Measurements from ENCODE around the gene ZNRF2. TPM values are rescaled to one million over a fixed set of nuclear protein-coding genes. Genes with fewer than 3 reads are reported as not detected.

Gene ZNRF2
- polyA plus RNA-seq, 1 experiment: 0.74 TPM

DNA sequence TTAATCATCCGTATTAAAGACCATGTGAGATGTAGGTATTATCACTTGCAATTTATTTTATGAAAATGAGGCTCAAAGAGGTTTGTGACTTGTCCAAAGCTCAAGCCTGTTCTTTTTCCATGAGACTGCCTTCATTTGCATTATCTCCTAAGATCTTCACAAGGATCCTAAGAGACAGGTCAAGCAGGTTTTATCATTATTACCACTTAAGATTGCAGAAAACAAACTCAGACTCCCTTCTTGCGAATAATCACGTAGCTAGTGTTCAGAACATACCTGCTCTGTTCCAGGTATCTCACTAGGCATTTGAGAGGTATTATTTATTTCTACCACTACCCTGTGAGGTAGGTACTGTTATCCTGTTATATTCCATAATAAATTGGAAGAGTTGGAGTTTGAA lies 64.8 kb downstream of the ZNRF2 start:
- POLR2A ChIA-PET: interaction anchor here (0.7 kb wide), 1 partner anchor 138 kb away, joined by 3 read pairs; no protein-coding TSS in a partner anchor
- Histone ChIP-seq H3K4me3 (ENCODE audit: low read depth, low read length) (no peak overlapping the region), H3K27me3 (ENCODE audit: control insufficient read depth, insufficient read depth, low read length) (no peaks in the 10 kb centered on the region), H3K9me3 (ENCODE audit: control insufficient read depth, insufficient read depth, low read length) (no peaks in the 10 kb centered on the region), H3K27ac (ENCODE audit: low read depth, low read length) (no peak overlapping the region)
- no peak for DNase-seq (ENCODE audit: low read depth, low spot score)
- TF ChIP-seq, protein P1, sequence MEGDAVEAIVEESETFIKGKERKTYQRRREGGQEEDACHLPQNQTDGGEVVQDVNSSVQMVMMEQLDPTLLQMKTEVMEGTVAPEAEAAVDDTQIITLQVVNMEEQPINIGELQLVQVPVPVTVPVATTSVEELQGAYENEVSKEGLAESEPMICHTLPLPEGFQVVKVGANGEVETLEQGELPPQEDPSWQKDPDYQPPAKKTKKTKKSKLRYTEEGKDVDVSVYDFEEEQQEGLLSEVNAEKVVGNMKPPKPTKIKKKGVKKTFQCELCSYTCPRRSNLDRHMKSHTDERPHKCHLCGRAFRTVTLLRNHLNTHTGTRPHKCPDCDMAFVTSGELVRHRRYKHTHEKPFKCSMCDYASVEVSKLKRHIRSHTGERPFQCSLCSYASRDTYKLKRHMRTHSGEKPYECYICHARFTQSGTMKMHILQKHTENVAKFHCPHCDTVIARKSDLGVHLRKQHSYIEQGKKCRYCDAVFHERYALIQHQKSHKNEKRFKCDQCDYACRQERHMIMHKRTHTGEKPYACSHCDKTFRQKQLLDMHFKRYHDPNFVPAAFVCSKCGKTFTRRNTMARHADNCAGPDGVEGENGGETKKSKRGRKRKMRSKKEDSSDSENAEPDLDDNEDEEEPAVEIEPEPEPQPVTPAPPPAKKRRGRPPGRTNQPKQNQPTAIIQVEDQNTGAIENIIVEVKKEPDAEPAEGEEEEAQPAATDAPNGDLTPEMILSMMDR (IDR thresholded peaks at IDR 0.05; ENCODE audit: low read depth, low read length): no peak
- CTCF ChIA-PET: interaction anchor here (0.7 to 1.5 kb wide), 3 partner anchors 64 to 214 kb away, joined by 3 to 5 read pairs (median 5); no protein-coding TSS in a partner anchor

DNA sequence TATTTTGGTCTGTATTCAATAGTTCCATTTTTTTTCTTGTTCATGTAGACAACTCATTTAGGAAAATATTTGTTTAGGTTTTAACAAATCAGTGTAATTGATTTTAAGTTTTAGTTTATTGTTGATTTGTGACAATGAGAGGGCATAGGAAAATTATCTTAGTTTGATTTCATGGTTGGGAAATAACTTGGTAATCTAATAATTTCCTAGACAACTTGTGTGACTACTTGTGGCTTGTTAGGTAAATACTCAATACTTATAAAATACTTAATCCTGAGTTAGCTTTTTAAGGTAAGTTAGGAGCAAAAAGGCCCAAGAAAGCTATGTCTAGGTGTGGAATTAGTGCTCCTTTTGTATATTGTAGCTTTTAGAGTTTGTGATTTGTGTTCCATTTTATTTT lies 65.4 kb downstream of the ZNRF2 start:
- ChIA-PET POLR2A (interaction anchor here (0.7 kb wide), 1 partner anchor 137 kb away, joined by 3 read pairs; no protein-coding TSS in a partner anchor), CTCF (interaction anchor here (0.7 to 1.9 kb wide), 3 partner anchors 14 to 214 kb away, joined by 3 to 5 read pairs (median 4); no protein-coding TSS in a partner anchor)
- Histone ChIP-seq H3K9me3 (ENCODE audit: control insufficient read depth, insufficient read depth, low read length) (no peaks in the 10 kb centered on the region), H3K27me3 (ENCODE audit: control insufficient read depth, insufficient read depth, low read length) (no peaks in the 10 kb centered on the region), H3K27ac (ENCODE audit: low read depth, low read length) (no peak overlapping the region), H3K4me3 (ENCODE audit: low read depth, low read length) (no peak overlapping the region)
- TF ChIP-seq, protein P1 (IDR thresholded peaks at IDR 0.05; ENCODE audit: low read depth, low read length): no peak
- DNase-seq (ENCODE audit: low read depth, low spot score): no peak

DNA sequence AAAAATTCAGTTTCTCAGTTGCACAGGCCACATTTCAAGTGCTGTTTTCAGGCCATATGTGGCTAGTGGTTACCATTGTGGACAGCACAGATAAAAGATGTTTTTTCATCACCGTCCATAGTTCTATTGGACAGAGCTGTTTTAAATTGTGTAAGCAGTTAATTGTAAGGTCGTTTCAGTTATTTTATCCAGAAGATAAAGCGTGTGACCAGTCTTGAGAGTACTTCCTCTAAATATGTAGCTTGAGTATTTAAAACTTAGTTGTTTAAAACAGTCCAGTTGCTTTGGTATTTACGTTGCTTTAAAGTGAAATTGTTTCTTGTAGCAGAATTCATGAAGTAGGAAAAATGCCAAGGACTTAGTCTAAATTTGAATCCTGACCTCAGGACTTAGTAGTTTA lies 66.9 kb downstream of the ZNRF2 start:
- CTCF ChIA-PET: interaction anchor here (1.0 to 1.9 kb wide), 2 partner anchors 16 to 213 kb away, joined by 3 to 4 read pairs; no protein-coding TSS in a partner anchor
- TF ChIP-seq, protein P1 (IDR thresholded peaks at IDR 0.05; ENCODE audit: low read depth, low read length): no peak

DNA sequence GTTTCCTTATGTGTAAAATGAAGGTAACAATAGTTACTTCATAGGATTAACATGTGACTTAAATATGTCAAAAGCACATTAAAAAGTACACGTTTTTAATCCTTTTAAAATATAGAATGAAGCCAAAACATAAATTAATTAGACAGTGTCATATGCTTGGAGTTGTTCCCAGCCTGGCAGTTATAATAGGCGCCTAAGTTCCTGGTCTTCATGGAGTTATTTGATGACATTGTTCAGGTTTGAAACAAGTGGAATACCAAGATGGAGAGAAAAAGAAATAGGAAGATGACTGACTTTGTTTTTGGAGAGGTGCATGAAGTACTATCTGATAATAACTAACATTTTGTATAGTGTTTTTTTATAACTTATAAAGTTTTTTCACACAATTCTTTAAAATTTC lies 67.3 kb downstream of the ZNRF2 start:
- Histone ChIP-seq H3K4me3 (ENCODE audit: low read depth, low read length) (no peak overlapping the region), H3K9me3 (ENCODE audit: control insufficient read depth, insufficient read depth, low read length) (no peaks in the 10 kb centered on the region), H3K27me3 (ENCODE audit: control insufficient read depth, insufficient read depth, low read length) (no peaks in the 10 kb centered on the region), H3K27ac (ENCODE audit: low read depth, low read length) (no peak overlapping the region)
- TF ChIP-seq, protein P1 (IDR thresholded peaks at IDR 0.05; ENCODE audit: low read depth, low read length): no peak
- ChIA-PET POLR2A (no interaction called here), CTCF (no interaction called here)
- DNase-seq (ENCODE audit: low read depth, low spot score): no peak

More for the DNA sequence above, 66.9 kb downstream of the ZNRF2 start:
- no peak for DNase-seq (ENCODE audit: low read depth, low spot score)
- H3K9me3 ChIP-seq (ENCODE audit: control insufficient read depth, insufficient read depth, low read length): no peaks in the 10 kb centered on the region
- no peak overlapping the region for H3K27ac ChIP-seq (ENCODE audit: low read depth, low read length)
- H3K4me3 ChIP-seq (ENCODE audit: low read depth, low read length): no peak overlapping the region
- POLR2A ChIA-PET: no interaction called here
- H3K27me3 ChIP-seq (ENCODE audit: control insufficient read depth, insufficient read depth, low read length): no peaks in the 10 kb centered on the region

DNA sequence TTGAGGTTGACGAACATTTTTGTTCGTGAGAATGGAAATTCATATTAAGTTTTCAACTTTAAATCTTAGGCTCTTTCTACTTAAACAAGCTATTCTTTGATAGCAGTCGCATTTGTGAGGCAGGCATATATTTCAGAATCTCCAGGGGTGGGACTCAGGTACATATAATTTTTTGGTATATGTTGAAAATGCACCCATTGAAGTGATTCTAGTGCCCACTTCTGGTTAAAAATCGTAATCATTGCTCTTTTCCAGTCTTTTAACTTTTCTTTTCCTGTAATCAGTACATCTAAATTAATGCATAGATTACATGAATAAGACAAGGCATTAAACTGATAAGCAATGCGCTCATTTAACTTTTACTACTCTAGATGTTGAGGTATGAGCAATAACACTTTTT lies 67.8 kb downstream of the ZNRF2 start:
- DNase-seq (ENCODE audit: low read depth, low spot score): no peak
- Histone ChIP-seq H3K4me3 (ENCODE audit: low read depth, low read length) (no peak overlapping the region), H3K27ac (ENCODE audit: low read depth, low read length) (no peak overlapping the region), H3K9me3 (ENCODE audit: control insufficient read depth, insufficient read depth, low read length) (no peaks in the 10 kb centered on the region), H3K27me3 (ENCODE audit: control insufficient read depth, insufficient read depth, low read length) (no peaks in the 10 kb centered on the region)
- ChIA-PET CTCF (interaction anchor here (0.9 to 1.0 kb wide), 2 partner anchors 9 to 13 kb away, joined by 3 read pairs; no protein-coding TSS in a partner anchor), POLR2A (no interaction called here)
- TF ChIP-seq, protein P1 (IDR thresholded peaks at IDR 0.05; ENCODE audit: low read depth, low read length): no peak

Data from AG04450 (cell line).